NCI-H2107 (cell line): ENCODE results near the gene ZNF784.

Source experiments
- DNase-seq: peaks from one replicate; lab custom pipeline; 2025; lab: John Stamatoyannopoulos, UW

The ZNF784 gene

GRCh38 chr19:55620410-55621204 is 3.8 kb downstream of the ZNF784 start:
- DNase-seq: no peak

GRCh38 chr19:55619286-55619685 is 5.1 kb downstream of the ZNF784 start:
- DNase-seq: no peak

DNA sequence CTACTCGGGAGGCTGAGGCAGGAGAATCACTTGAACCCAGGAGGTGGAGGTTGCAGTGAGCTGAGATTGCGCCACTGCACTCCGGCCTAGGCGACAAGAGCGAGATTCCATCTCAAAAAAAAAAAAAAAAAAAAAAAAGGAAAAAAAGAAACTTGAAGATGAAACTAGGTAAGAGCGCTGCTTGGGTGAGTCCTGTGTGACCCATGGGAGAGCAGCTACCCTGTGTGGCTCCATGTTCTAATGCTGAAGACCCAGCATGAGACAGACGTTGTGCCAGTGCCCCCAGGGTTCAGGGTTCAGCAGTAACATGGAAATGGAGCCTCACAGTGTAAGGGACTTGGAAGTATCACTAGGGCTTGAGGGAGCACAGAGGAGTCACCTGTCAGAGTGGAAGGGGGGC is 5.9 kb downstream of the ZNF784 start:
- DNase-seq: no peak

- DNase-seq: no peak
Measured at GRCh38 chr19:55617426-55617825, 6.9 kb downstream of the ZNF784 start.

DNA sequence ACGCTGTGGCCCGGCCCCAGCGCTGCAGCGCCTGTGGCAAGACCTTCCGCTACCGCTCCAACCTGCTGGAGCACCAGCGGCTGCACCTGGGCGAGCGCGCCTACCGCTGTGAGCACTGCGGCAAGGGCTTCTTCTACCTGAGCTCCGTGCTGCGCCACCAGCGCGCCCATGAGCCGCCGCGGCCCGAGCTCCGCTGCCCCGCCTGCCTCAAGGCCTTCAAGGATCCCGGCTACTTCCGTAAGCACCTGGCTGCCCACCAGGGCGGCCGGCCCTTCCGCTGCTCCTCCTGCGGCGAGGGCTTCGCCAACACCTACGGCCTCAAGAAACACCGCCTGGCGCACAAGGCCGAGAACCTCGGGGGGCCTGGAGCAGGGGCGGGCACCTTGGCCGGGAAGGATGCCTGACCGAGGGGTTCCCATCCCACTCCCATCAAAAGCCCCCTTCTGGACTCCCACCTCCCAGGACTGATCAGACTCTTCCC is 7.9 kb downstream of the ZNF784 start:
- DNase-seq: no peak

DNA sequence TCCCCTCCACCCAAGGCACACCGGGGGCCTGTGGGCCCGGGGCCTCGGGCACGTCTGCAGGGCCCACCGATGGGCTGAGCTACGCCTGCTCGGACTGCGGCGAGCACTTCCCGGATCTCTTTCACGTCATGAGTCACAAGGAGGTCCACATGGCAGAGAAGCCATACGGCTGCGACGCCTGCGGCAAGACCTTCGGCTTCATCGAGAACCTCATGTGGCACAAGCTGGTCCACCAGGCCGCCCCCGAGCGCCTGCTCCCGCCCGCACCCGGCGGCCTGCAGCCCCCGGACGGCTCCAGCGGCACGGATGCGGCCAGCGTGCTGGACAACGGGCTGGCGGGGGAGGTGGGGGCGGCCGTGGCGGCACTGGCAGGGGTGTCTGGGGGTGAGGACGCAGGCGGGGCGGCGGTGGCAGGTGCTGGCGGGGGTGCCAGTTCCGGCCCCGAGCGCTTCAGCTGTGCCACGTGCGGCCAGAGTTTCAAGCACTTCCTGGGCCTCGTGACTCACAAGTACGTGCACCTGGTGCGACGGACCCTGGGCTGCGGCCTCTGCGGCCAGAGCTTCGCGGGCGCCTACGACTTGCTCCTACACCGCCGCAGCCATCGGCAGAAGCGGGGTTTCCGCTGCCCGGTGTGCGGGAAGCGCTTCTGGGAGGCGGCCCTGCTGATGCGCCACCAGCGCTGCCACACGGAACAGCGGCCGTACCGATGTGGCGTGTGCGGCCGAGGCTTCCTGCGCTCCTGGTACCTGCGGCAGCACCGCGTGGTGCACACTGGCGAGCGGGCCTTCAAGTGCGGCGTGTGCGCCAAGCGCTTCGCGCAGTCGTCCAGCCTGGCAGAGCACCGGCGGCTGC is 8.6 kb downstream of the ZNF784 start:
- DNase-seq: no peak

DNA sequence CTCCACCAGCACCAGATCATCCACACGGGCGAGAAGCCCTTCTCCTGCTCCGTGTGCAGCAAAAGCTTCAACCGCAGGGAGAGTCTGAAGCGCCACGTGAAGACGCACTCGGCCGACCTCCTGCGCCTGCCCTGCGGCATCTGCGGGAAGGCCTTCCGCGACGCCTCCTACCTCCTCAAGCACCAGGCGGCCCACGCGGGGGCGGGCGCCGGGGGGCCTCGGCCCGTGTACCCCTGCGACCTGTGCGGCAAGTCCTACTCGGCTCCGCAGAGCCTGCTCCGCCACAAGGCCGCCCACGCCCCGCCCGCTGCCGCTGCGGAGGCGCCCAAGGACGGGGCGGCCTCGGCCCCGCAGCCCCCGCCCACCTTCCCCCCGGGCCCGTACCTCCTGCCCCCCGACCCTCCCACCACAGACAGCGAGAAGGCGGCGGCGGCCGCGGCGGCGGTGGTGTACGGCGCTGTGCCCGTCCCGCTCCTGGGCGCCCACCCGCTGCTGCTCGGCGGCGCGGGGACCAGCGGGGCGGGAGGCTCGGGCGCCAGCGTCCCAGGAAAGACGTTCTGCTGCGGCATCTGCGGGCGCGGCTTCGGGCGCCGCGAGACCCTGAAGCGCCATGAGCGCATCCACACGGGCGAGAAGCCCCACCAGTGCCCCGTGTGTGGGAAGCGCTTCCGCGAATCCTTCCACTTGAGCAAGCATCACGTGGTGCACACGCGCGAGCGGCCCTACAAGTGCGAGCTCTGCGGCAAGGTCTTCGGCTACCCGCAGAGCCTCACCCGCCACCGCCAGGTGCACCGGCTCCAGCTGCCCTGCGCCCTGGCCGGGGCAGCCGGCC is 9.4 kb downstream of the ZNF784 start:
- no peak for DNase-seq

DNA sequence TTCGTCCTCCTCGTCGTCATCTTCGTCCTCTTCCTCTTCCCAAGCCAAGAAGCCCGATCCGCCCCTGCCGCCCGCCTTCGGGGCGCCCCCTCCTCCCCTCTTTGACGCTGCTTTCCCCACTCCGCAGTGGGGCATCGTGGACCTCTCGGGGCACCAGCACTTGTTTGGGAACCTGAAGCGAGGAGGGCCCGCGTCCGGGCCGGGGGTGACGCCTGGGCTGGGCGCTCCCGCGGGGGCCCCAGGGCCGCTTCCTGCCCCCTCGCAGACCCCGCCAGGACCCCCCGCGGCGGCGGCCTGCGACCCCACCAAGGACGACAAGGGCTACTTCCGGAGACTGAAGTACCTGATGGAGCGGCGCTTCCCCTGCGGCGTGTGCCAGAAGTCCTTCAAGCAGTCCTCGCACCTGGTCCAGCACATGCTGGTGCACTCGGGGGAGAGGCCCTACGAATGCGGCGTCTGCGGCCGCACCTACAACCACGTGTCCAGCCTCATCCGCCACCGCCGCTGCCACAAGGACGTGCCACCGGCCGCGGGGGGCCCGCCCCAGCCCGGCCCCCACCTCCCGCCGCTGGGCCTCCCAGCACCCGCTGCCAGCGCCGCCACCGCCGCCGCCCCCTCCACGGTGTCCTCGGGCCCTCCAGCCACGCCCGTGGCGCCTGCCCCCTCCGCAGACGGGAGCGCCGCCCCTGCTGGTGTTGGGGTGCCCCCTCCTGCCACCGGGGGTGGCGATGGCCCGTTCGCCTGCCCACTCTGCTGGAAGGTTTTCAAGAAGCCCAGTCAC is 10.2 kb downstream of the ZNF784 start:
- DNase-seq: no peak

DNA sequence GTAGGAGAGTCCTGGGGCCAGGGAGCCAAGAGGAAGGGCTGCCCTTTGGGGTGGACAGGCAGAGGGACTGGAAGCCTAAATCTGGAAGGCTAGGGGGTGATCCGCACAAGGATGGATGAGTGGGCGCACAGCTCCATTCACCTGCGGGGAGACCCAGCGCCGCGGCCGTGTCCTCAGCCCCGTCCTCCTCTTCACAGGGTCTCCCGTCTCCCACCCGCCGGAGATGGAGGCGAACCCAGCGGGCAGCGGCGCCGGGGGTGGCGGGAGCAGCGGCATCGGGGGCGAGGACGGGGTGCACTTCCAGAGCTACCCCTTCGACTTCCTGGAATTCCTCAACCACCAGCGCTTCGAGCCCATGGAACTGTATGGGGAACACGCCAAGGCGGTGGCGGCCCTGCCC is 11.0 kb downstream of the ZNF784 start:
- no peak for DNase-seq

DNA sequence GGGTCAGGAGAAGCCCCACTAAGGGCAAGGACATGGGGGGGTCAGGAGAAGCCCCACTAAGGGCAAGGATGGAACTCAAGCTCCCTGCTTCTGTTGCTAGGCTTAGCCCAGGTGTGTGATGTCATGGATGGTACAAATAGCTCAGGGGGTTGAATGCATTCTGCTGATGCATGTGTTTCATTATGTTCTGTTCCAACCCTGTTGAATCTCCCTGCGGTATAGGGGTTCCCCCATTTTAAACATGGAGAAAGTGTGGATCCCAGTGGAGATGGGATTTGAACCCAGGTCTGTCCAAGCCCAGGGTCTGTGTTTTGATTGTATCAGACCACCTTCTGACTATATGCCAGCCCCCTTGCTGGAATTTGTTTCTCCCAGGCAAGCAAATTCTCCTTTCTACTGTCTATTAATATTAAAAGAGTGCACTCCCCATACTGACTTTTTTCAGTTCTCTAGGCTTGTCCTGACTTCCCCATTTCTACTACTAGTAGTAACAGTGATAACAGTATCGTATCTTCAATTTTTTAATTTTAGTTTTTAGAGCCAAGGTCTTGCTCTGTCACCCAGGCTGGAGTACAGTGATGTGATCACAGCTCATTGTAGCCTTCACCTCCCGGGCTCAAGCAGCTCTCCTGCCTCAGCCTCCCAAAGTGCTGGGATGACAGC is 12.3 kb downstream of the ZNF784 start:
- DNase-seq: no peak

DNA sequence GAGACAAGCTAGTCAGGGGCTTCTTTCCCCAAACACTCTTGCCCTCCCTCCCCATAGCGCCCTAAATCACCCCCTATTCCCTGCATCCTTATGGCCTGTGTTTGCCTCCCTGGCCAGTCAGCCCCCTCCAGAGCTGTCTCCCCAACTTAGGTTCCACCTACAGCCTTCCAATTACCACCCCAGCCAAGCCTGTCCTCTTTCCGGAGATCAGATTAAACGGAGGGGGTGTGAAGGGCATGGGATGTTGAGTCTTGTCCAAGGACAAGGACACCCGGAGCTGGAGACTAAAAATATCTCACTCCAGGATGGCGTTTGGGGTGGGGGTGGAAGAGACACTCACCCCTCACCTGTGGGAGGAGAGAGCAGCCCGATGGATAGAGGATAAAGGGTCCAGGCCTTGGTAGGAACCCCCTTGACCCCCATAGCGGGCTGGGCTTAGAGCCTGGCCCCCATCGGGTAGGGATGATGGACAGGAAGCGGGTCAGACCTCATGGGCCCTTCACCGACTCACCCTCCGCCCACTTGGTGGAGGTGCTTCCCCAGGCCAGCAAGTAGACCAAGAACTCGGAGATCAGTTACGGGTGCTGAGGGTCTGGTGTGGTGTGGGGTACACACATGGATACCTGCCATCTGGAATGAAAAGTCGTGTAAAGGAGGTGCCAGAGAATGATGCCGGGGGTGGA is 12.9 kb downstream of the ZNF784 start:
- no peak for DNase-seq

DNA sequence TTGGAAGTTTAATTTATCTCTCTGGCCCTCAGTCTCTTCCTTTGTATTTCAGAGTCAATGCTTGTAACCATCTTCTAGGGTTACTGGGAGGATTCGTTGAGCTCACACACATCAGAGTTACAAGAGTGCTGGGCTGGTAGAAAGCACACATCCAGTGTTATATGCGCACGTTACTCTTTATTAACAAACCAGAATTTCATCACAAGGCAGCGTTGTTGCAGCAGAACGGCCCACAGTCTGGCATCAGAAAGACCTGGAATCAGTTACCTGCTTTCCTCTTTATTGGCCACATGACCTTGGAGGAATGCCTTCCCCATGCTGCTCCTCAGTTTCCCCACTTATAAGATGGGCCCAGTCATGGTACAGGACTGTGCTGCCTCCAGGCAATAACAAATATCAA is 15.0 kb downstream of the ZNF784 start:
- no peak for DNase-seq

DNA sequence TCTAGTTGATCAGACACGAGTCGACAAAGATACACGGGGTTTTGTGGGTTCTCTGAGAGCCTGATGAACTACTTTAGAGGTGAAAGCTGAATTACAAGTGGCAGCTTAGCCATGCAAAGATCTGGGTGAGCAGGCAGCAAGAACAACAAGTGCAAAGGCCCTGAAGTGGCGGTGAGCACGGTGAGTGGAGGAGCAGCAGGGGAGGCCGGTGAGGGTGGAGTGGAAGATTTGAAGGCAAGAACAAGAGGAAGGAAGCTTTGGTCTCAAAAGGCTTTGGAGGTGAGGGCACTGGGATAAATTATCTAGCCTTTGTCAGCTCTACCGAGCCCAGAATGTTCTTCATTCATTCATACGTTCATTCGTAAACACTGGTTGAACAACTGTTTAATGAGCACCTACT is 17.5 kb downstream of the ZNF784 start:
- no peak for DNase-seq

DNA sequence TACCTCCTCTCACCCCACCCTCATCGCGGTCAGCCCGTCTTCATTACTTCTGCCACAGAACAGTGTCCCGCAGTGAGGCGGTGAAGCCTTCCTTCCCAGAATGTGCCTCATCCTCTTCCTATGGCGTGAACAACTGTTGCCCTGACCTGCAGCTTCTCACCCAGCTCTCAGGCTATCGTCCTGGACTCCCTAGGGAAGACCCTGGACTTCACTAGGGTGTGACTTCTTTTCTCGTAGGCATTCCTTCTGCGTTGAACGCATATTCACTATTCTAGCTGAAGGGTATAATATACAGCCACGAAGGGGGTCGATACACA is 17.9 kb downstream of the ZNF784 start:
- DNase-seq: no peak

DNA sequence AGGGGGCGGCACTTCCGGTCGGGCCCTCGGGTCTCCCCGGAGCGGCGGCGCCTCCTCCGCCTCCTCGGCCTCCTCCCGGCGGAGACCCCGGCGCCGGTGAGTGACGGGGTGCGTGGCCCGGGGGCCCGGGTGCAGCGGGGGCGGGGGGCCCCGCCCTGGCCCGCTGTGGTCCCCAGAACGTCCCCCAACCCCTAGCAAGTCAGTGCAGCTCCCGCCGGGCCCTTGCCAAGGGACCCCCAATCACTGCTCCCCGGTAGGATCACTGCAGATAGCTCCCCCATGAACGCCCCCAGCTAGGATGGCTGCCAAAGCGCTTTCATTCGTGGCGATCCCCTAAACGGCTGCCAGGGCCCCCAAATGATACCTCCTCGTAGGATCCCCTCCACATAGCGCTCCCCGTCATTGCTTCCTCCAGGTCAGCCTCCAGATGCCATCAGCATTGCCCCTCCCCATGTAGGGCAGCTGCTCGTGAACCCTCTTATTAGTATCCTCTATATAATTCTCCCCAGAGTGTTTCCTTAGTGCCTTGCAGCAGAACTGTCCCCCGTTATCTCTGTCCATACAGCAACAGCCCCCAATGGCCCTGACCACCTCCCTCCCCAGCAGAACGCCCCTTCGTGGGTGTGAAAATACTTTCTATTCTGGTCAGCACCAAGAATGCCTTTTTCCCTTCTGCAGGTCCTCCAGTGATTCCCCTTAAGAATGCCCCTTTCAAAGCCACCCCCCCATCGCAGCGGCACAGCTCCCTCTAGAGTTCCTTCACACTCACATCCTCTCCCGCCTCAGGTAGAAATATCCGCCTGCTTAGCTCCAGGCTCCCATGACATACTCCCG is 18.5 kb downstream of the ZNF784 start, which contains the start of gene ZNF865:
Gene ZNF865 (plus strand): TSS at position 11 of the 834 bp plus-strand sequence. CDS start 7,972 bp downstream, outside the sequence.
- peak; percentile 45 for DNase-seq

GRCh38 chr19:55605207-55605636 is 19.1 kb downstream of the ZNF784 start:
- peak; percentile 97 for DNase-seq

DNA sequence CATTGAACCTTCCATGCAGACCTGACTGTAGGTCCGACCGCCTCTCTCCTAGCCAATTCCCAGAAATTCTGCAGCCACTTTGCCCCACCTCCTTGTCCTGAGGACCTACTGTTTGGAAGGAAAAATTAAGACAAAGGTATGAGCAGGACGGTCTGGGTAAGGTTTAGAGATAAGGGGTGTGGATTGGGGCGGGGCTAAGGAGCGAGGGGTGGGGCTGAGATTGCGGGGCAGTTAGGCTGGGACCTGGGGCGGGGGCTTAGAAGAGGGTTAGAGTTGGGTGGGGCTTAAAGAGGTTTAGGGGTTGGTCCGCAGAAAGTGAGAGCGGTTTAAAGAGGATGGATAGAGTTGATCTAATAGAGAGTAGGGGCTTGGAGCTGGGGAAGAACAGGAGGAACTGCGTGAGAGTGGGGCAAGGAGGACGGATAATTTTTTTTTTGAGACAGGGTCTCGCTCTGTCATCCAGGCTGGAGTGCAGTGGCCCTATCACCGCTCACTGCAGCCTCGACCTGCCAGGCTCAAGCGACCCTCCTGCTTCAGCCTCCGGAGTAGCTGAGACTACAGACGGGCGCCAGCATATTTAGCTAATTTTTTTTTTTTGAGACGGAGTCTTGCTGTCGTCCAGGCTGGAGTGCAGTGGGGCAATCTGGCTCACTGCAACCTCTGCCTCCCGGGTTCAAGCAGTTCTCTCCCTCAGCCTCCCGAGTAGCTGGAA is 20.6 kb downstream of the ZNF784 start:
- no peak for DNase-seq

GRCh38 chr19:55603115-55603514 is 21.3 kb downstream of the ZNF784 start:
- no peak for DNase-seq
